ENCODE measurements around the gene TRAF2. TPM values are rescaled to one million over a fixed set of nuclear protein-coding genes. Genes with fewer than 3 reads are reported as not detected.
"Not testable (repeated sequence)": the region's sequence is repeated elsewhere in the genome, so short reads cannot be mapped to it uniquely, and the experiment has no call there.

The TRAF2 gene
- polyA plus RNA-seq, 3 donors, result 1.6 to 6.1 (median 2.0) TPM

GRCh38 chr9:136865768-136866103 lies 20.6 kb upstream of the TRAF2 start:
- H3K36me3 ChIP-seq (replicated peaks in 1 of 2; ENCODE audit: control insufficient read depth in 1 of 2, insufficient read depth in 2 of 2, low read length in 2 of 2), result peaks cover 32 to 35% of the 10 kb centered on the region in 2 donors
- Mint-ChIP-seq H3K4me1 (peaks cover 11% of the 10 kb centered on the region), H3K27ac (peak overlapping the region; percentile 30 to 92 (median 83)), H3K27me3 (ENCODE audit: low read depth in 3 of 3) (peaks cover 0 to 3% (median 0%) of the 10 kb centered on the region in 3 donors), H3K9me3 (peaks cover 0 to 8% (median under 1%) of the 10 kb centered on the region in 7 donors), H3K36me3 (peaks cover 26 to 32% of the 10 kb centered on the region in 2 donors), H3K4me3 (peak overlapping the region; percentile 79 to 83)
- peak overlapping the region; percentile 47 to 84 (median 54) for H3K4me3 ChIP-seq (replicated peaks in 1 of 3; ENCODE audit: low read depth in 2 of 3, low read length in 3 of 3)
- peaks cover 24% of the 10 kb centered on the region for H3K79me2 ChIP-seq (ENCODE audit: insufficient read depth, low read length)
- intact Hi-C loops (cut with micrococcal nuclease), result loop anchor here (2.0 kb wide), 1 partner anchor 21 kb away; the partner anchor contains the start of gene TRAF2 (in 2 of the 2)
- no peak for TF ChIP-seq CTCF (IDR thresholded peaks at IDR 0.05)
- peak overlapping the region; percentile 78 for H2AFZ ChIP-seq (ENCODE audit: insufficient read depth, low read depth, low read length, poor library complexity, severe bottlenecking)
- H3K4me2 ChIP-seq (replicated peaks; ENCODE audit: extremely low read depth, low read length, poor library complexity, severe bottlenecking), result peak overlapping the region; percentile 72
- DNase-seq, result peak in 1 of 3 donors; percentile 8
- H3K4me1 ChIP-seq (ENCODE audit: control insufficient read depth in 1 of 2, insufficient read depth in 2 of 2, low read length in 2 of 2), result peaks cover 10 to 14% of the 10 kb centered on the region in 2 donors
- WGBS (ENCODE audit: insufficient coverage), result 0% methylated on average over 18 of the region's 20 CpGs
- H4K20me1 ChIP-seq (ENCODE audit: insufficient read depth, low read length), result peaks cover 20% of the 10 kb centered on the region
- H3K27ac ChIP-seq (ENCODE audit: low read depth in 1 of 2, low read length in 2 of 2), result peak overlapping the region in 1 of 2 donors; percentile 89
- no peaks in the 10 kb centered on the region for H3K27me3 ChIP-seq (ENCODE audit: control insufficient read depth in 2 of 2, insufficient read depth in 2 of 2, low read length in 2 of 2)
- peak overlapping the region; percentile 93 for H3K9ac ChIP-seq (ENCODE audit: insufficient read depth, low read length, poor library complexity, severe bottlenecking)
- H3K9me3 ChIP-seq (replicated peaks in 1 of 2; ENCODE audit: control insufficient read depth in 1 of 2, insufficient read depth in 1 of 2, low read length in 2 of 2), result peaks cover 0 to 3% of the 10 kb centered on the region in 2 donors

GRCh38 chr9:136866898-136867421 lies 19.4 kb upstream of the TRAF2 start:
- intact Hi-C loops (cut with micrococcal nuclease), result loop anchor here (2.0 kb wide), 1 partner anchor 20 kb away; the partner anchor contains the start of gene TRAF2 (in 2 of the 2)
- Mint-ChIP-seq H3K27ac (peak overlapping the region in 5 of 7 donors; percentile 67 to 88 (median 81)), H3K36me3 (peaks cover 18 to 24% of the 10 kb centered on the region in 2 donors), H3K4me1 (peaks cover 11% of the 10 kb centered on the region), H3K9me3 (peaks cover 0 to 18% (median 9%) of the 10 kb centered on the region in 7 donors), H3K4me3 (peak overlapping the region; percentile 74 to 75)
- peak overlapping the region; percentile 46 for H2AFZ ChIP-seq (ENCODE audit: insufficient read depth, low read depth, low read length, poor library complexity, severe bottlenecking)
- H3K27me3 Mint-ChIP-seq (ENCODE audit: low read depth in 3 of 3); DNase-seq; H3K27me3 ChIP-seq (ENCODE audit: control insufficient read depth in 2 of 2, insufficient read depth in 2 of 2, low read length in 2 of 2): not testable (repeated sequence)
- H3K4me2 ChIP-seq (replicated peaks; ENCODE audit: extremely low read depth, low read length, poor library complexity, severe bottlenecking), result peak overlapping the region; percentile 72
- peaks cover 0 to 13% of the 10 kb centered on the region in 2 donors for H3K9me3 ChIP-seq (replicated peaks in 1 of 2; ENCODE audit: control insufficient read depth in 1 of 2, insufficient read depth in 1 of 2, low read length in 2 of 2)
- peaks cover 24% of the 10 kb centered on the region for H3K79me2 ChIP-seq (ENCODE audit: insufficient read depth, low read length)
- 93% methylated on average over 20 of the region's 29 CpGs for WGBS (ENCODE audit: insufficient coverage)
- H3K27ac ChIP-seq (ENCODE audit: low read depth in 1 of 2, low read length in 2 of 2), result peak overlapping the region in 1 of 2 donors; percentile 58
- peak overlapping the region; percentile 44 to 84 (median 61) for H3K4me3 ChIP-seq (replicated peaks in 1 of 3; ENCODE audit: low read depth in 2 of 3, low read length in 3 of 3)
- peaks cover 19 to 23% of the 10 kb centered on the region in 2 donors for H3K36me3 ChIP-seq (replicated peaks in 1 of 2; ENCODE audit: control insufficient read depth in 1 of 2, insufficient read depth in 2 of 2, low read length in 2 of 2)
- H3K4me1 ChIP-seq (ENCODE audit: control insufficient read depth in 1 of 2, insufficient read depth in 2 of 2, low read length in 2 of 2), result peaks cover 10 to 14% of the 10 kb centered on the region in 2 donors
- H4K20me1 ChIP-seq (ENCODE audit: insufficient read depth, low read length), result peaks cover 12% of the 10 kb centered on the region
- H3K9ac ChIP-seq (ENCODE audit: insufficient read depth, low read length, poor library complexity, severe bottlenecking), result peak overlapping the region; percentile 93
